GM12801 (cell line): ENCODE data around the gene BTRC.

Experiments used
- CTCF ChIP-seq: IDR thresholded peaks from one replicate; pipeline ENCODE4 v1.5.1; 2011; ENCODE audit warnings: control low read depth; ENCODE audit not compliant: insufficient read length; ENCODE audit errors: extremely low read depth

Gene BTRC

DNA sequence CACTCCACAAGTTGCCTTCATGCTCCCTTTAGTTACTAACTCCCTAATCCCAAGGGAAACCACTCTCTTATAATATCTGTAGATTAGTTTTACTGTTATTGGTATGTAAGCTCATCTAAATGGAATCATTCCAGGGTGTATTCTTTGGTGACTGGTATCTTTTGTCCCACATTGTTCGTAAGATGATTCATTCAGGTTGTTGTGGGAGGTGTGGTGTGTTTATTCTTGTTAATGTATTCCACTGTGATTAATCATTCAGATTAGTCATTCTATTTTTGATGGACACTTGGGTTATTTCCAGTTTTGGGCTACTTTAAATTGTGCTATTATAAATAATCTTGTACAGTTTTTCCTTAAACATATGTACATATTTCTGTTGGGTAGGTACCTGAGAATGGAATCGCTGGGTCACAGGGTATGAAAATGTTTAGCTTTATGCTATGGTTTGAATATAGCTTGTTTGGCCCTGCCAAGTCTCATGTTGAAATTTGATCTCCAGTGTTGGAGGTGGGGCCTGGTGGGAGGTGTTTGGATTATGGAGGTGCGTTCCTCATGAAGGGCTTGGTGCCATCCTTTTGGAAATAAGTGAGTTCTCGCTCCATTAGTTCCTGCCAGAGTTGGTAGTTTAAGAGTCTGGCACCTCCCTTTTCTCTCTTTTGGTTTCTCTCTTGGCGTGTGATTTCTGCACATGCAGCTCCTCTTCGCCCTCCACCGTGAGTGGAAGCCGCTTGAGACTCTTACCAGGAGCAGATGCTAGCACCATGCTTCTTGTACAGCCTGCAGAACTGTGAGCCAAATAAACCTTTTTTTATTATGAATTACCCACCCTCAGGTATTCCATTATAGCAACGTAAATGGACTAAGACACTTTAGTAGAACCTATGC lies 13.8 kb downstream of the BTRC start:
- TF ChIP-seq CTCF, result no peak

DNA sequence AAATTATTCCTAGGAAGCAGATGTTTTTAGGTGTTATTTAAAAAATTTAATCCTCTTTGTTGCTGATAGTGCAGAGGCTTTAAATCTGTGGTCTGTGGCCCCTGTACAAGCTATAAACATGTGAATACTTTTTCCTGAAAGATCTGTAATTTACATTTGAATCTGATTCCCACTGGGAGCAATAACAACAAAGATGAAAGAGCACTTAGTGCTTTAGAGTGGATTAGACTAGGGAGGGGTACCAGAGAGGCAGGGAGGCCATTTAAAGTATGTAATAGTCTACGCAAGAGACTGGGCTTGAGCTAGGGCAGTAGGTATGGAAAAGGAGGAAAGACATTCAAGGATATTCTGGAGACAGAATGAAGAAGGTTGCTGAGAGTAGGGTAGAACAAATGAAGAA lies 19.1 kb downstream of the BTRC start:
- TF ChIP-seq CTCF, result no peak

DNA sequence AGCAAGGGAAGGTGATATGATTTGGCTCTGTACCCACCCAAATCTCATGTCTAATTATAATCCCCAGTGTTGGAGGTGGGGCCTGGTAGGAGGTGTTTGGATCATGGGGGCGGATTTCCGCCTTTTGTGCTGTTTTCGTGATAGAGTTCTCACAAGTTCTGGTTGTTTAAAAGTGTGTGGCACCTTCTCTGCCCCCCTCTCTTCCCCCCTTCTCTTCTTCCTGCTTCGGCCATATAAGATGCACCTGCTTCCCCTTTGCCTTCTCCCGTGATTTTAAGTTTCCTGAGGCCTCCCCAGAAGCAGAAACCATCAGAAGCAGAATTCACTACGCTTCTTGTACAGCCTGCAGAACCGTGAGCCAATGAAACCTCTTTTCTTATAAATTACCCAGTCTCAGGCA lies 21.1 kb downstream of the BTRC start:
- no peak for TF ChIP-seq CTCF

DNA sequence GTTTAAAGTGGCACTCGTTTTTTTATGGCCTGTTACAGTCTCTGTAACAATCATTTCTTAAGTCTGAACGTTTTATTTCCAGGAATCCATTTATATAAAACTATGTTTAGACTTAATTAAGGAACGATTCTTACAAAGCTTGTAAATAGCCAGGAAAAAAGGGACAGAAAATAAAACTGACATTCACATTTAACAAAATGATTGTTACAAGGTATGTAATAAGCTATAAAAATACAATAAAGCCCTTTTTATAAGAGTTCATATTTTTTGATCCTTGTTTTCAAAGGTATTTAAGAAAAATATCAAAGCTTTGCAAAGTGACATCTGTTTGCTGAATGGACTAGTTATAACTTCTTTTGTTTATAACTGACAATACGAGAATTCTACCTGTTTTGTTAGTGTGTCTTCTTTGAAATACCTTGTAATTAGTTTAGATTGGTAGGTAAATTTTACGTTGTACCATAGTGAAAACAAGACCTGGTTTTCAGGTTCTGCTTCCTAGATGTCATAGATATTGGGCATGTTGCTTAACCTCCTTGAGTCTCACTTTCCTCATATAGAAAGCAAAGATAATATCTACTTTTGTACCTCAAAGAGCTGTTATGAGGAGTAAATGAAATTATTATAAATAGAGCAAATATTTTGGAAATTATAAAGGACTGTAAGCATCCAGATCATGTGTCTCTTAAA lies 25.8 kb downstream of the BTRC start:
- TF ChIP-seq CTCF, result no peak

- TF ChIP-seq CTCF, result no peak
Observed at GRCh38 chr10:101380353-101381017, 26.5 kb downstream of the BTRC start.

GRCh38 chr10:101385866-101386658 lies 32.1 kb downstream of the BTRC start:
- TF ChIP-seq CTCF, result no peak
